SH-SY5Y (cell line): Measurements from ENCODE around the gene TSC22D3.

Experiments
- GATA2 ChIP-seq: IDR thresholded peaks from 2 replicates; pipeline ENCODE4 v1.6.1; 2011; ENCODE audit warnings: mild to moderate bottlenecking, low read depth, low read length
- GATA3 ChIP-seq: IDR thresholded peaks from 2 replicates; pipeline ENCODE4 v1.6.1; 2011; ENCODE audit warnings: low read depth, mild to moderate bottlenecking, low read length, moderate library complexity

DNA sequence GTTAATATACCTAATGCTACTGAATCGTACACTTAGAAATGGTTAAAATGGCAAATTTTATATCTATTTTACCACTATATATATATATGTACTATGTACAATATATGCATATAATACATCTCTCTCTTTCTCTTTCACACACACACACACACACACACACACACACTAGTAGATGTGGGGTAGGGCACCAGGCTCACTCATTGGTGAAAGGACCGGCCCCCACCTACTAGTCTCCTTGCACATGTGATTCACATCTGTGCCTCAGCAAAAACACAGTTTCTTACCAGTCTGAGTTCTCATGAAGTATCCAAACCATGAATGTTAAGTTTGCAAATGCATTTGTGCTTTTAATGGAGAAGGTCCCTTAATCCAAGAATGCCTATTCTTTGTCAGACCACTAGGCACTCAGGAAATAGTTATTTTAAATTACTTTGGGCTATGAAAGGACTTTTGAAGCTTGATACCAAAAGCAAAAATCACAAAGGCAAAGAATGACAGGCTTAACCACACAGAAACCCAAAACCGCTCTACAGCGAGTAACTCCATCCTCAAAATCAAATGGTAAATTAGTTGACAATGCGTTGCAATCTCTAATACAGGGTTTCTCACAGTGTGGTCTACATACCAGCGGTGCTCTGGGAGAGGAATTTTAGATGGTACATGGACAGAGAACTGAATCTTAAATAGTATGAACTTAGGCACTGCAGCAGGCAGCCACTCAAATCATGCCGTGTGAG is 5.8 kb downstream of the TSC22D3 start:
- TF ChIP-seq GATA2 = no peak
- no peak for TF ChIP-seq GATA3
